Endothelial cell of umbilical vein (primary cell): ENCODE data around the gene AKTIP.

Experiments
- CTCF ChIP-seq, 2 donors: IDR thresholded peaks; 1 replicate in 1 of 2; 2 replicates in 1 of 2; pipeline ENCODE4 v1.5.1; 2011; ENCODE audit warnings: low read length in 2 of 2, mild to moderate bottlenecking in 2 of 2, moderate library complexity in 2 of 2, control low read depth in 1 of 2, inconsistent platforms in 1 of 2, low read depth in 1 of 2; ENCODE audit not compliant: insufficient read depth in 1 of 2; ENCODE audit errors: extremely low read depth in 1 of 2
- EZH2 ChIP-seq: IDR thresholded peaks from 2 replicates; pipeline ENCODE4 v1.6.1; 2012; ENCODE audit warnings: borderline replicate concordance, low read depth, mild to moderate bottlenecking, moderate library complexity, low read length, inconsistent platforms; ENCODE audit not compliant: severe bottlenecking
- FOS ChIP-seq: IDR thresholded peaks from 2 replicates; pipeline ENCODE4 v1.6.1; 2011; ENCODE audit warnings: mild to moderate bottlenecking, low read length, moderate library complexity, borderline replicate concordance; ENCODE audit not compliant: insufficient read depth
- GATA2 ChIP-seq: IDR thresholded peaks from 2 replicates; pipeline ENCODE4 v1.7.0; 2011; ENCODE audit warnings: low read depth, mild to moderate bottlenecking, moderate library complexity, mixed read lengths, low read length; ENCODE audit not compliant: insufficient read length, insufficient read depth
- JUN ChIP-seq: IDR thresholded peaks from 2 replicates; pipeline ENCODE4 v1.6.1; 2011; ENCODE audit warnings: borderline replicate concordance, low read depth; ENCODE audit not compliant: insufficient read length, insufficient read depth
- MAX ChIP-seq: IDR thresholded peaks from 2 replicates; pipeline ENCODE4 v1.6.1; 2011; ENCODE audit not compliant: insufficient read depth, insufficient read length
- MYC ChIP-seq: IDR thresholded peaks from one replicate; pipeline ENCODE4 v1.6.1; 2011; ENCODE audit warnings: mild to moderate bottlenecking, low read depth, low read length
- POLR2A ChIP-seq: IDR thresholded peaks from 2 replicates; pipeline ENCODE4 v1.6.1; 2012; ENCODE audit warnings: low read depth, mild to moderate bottlenecking, control low read depth, low read length
- POLR2AphosphoS5 ChIP-seq: IDR thresholded peaks from 2 replicates; pipeline ENCODE4 v1.6.1; 2012; ENCODE audit warnings: low read depth, mild to moderate bottlenecking, control low read depth, low read length, moderate library complexity; ENCODE audit not compliant: insufficient read depth

- TF ChIP-seq CTCF (IDR thresholded peaks at IDR 0.05; ENCODE audit: extremely low read depth in 1 of 2, insufficient read depth in 1 of 2, low read depth in 1 of 2, low read length in 2 of 2) (no peak), EZH2 (no peak), POLR2A (no peak), POLR2AphosphoS5 (no peak), MAX (no peak), GATA2 (no peak), JUN (no peak), MYC (no peak), FOS (no peak)
These were observed 4.6 kb upstream of the AKTIP start for GRCh38 chr16:53507464-53508179.
